UCSD-AML1 (cell line): ENCODE results near the gene MYEOV.
A peak's percentile ranks its signal among the peaks of the same experiment; 100 is the strongest.

ENCODE experiments used
- DNase-seq: peaks from one replicate; lab custom pipeline; 2025; ENCODE audit not compliant: unreplicated experiment; lab: John Stamatoyannopoulos, UW

Gene MYEOV

GRCh38 chr11:69286374-69287371 is 7.3 kb upstream of the MYEOV start:
- no peak for DNase-seq

GRCh38 chr11:69287968-69288882 is 5.7 kb upstream of the MYEOV start:
- no peak for DNase-seq

DNA sequence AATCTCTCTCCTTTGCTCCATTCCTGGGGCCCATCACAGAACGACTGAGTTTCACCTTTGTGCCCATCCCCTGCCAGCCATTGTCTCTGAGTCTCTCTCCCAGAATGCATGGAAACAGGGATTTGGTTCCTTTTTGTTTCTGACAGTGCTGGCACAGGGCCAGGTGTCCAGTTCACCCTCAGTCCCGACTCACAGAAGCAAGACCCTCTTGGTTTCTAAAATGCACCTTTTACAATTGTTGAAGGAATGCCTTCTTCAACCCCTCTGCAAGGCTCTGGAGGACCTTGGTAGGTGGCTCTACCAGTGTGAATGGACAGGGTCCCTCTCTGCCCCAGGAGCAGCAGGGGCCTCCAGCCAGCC is 5.1 kb upstream of the MYEOV start:
- no peak for DNase-seq

DNA sequence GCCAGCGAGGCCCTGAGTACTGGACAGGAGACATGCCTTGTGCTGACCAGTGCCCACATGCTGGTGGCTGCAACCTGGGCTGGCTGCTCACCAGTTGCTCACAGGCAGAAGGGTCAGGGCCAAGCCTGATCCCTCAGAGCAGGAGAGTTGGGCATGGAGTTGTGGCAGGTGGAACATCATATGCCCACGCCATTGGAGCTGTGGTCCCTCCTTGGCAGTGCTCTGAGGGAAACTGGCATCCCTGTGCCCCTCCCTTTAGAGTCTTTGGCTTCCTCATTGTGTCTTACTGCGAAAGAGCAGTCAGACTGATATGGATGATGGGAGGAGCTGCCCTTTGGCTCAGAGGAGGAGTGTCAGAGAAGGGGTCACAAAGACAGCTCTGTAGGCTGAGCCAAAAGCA is 3.1 kb upstream of the MYEOV start:
- DNase-seq = no peak

GRCh38 chr11:69291459-69292110 is 2.4 kb upstream of the MYEOV start:
- DNase-seq = no peak

DNA sequence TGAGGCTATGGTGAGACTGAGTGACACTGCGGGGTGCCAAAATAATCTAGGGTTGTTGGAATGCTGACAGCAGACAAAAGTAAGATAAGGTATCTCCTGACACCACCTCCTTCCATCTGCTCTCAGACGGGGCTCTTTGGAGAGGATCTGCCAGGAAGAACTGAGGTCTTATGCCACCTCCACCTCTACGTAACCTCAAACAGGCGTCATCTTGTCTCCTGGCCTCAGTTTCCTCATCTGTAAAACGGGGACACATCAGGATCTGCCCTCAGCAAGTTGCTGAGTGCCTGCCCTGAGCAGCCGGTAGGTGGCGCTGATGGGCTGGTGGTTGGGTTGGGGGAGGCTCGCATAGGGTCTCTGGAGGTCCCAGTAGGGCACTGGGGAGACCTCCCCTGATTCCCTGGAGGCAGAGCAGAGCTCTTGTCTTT is 1.7 kb upstream of the MYEOV start:
- peak; percentile 67 for DNase-seq

- DNase-seq = no peak
Measured at GRCh38 chr11:69293087-69293486, 868 bp upstream of the MYEOV start.

DNA sequence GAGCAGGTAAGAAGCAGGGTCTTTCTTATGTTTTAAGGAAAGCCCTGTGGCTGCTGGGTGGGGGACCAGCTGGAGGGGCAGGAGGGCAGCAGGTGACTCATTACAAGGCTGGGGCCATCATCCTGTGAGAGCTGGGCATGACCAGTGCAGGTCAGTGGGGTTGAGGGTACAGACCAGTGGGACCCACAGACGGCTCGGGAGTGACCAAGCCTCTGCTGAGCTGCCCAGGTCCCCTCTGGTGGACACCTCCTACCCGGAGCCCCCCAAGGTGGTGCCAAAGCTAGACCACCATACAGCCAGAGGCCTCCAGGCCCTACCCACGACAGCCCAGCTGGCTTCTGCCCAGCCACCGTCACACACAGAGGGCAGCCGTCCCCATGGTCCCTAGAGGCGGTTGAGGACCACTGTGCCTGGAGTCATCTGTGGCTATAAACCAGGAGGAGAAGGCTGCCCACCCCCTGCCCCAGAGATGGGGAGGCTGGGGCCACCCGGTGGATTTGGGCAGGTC is 670 bp downstream of the MYEOV start:
- no peak for DNase-seq

GRCh38 chr11:69295079-69295994 is 1.4 kb downstream of the MYEOV start:
- DNase-seq = no peak

- DNase-seq = no peak
Measured at GRCh38 chr11:69295995-69296889, 2.3 kb downstream of the MYEOV start.

DNA sequence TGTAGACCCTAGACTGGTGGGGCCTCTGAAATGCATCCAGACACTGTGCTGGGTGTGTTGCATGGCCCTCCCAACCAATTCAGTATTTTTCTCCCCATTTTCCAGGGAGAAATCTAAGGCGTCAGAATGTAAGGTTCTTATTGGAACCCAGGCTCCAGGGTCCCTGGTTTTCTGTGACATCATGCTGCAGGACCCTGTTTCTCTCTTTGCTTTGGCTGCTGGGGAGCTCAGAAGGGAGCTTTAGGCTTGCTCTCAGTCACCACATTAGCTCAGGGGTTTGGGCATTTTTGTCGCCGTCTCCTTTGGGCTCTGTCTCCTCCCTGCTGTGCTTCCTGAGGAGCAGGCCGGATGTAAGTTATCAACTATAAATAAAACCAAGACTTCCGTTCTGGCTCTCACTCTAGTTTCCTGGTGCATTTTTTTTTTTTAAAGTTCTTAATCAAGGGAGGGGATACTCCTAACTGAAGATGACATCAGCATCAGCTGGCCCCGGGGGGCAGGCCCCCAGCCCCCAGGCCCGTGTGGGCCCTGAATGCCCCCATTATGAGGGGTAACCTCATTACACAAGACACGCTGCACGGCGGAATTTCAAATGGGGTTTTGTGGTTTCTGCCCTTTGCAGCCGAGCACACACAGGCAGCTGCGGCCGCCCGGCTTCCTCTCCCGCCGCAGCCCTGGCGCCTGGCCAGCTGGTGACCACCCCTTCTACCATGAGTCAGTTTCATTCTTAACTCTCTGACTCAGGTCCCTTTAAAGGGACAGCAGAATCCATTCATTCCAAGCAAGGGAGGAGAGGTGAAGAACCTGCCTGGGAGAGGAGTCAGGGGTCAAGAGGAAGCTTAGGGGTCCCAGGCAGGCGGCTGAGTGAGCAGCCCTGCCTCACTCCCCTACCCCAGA is 3.2 kb downstream of the MYEOV start:
- peak; percentile 97 for DNase-seq

DNA sequence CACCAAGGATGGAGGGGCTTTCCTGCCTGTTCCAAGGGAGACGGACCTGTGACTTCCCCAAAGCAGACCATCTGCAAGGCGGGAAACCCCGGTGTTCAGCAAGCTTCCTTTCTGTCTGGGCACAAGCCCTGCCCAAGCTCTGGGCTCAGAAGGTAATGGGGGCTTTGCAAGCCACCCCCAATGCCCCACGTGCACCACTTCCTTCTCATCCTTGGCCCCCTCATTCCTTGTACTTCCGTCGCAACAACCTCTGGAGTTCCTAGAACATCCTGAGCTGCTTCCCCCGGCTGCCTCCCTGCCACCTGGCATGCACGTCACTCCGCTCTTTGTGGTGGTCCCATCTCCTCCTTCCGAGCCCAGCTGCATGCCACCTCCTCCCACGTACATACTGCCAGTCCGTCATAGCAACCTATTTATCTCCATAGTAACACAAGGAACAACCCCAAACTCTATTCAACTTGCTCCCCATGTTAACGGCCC is 3.9 kb downstream of the MYEOV start:
- no peak for DNase-seq

DNA sequence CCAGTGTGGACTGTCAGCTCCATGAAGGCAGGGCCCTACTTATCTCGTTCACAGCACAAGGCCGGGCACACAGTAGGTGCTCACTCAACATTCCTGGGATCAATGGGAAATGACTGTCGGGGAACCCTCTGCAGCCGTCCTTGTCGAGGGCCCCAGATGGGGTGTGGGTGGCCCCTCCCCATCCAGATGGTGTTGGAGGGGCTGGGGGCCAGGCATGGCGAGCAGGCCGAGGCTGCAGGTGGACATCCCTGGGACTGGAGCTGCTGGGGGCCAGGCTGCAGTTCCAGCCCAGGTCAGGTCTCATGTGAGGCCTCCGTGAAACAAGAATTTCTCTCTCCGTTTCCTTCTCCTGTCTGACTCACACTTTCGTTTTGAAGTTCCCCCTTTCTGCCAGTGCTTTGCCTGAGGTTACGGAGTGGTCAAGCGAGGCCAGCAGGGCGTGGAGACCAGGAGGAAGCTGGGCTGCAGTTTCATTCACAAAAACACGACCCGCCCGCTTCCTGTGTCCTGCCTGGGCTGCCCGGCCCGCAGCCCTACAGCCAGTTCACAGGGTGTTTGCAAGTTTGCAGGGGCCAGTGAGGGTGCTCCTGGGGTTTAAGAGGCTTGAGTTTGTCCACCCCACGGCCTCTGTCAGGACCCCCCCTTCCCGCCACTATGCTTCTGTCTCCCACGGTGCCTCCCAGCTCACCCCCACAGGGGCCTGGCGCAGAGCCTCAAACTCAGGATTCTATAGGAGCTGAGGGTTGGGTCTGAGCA is 4.5 kb downstream of the MYEOV start:
- peak; percentile 67 for DNase-seq

DNA sequence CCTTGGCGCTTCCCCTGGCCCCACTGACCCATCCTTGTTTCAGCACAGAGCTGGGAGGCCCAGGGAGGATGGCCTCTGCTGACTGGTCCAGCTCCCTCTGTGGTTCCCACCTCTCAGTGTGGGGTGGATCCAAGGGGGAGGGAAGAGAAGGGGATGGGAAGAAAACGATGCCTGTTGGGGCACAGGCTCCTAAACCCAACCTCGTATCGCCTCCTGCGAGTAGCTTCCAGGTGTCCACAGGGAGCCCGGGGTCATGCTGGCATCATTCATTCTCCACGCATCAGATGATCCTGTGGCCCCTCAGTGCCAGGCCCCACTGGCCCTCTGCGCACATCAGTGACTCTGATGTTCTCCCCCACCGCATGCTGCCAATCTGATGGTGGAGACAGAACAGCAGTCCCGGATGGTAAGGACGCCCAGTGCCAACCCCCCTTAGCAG is 5.1 kb downstream of the MYEOV start:
- no peak for DNase-seq

DNA sequence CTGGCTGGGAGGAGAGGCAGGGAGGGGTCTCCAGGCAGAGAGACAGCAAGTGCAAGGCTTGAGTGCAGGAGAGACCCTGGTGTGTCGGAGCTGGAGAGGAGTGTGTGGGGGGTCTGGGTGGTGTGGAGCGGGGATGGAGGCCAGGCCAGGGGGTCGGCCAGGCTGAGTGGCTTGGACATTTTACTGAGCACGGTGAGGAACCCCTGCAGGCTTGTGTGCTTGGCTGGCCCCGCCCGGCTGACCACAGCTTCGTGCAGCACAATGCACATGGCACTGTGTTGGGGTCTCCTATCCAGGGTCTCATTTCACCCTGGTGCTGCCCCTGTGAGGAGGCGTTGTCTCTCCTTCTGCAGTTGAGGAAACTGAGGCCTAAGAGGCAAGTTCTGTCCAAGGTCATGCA is 5.6 kb downstream of the MYEOV start:
- no peak for DNase-seq

DNA sequence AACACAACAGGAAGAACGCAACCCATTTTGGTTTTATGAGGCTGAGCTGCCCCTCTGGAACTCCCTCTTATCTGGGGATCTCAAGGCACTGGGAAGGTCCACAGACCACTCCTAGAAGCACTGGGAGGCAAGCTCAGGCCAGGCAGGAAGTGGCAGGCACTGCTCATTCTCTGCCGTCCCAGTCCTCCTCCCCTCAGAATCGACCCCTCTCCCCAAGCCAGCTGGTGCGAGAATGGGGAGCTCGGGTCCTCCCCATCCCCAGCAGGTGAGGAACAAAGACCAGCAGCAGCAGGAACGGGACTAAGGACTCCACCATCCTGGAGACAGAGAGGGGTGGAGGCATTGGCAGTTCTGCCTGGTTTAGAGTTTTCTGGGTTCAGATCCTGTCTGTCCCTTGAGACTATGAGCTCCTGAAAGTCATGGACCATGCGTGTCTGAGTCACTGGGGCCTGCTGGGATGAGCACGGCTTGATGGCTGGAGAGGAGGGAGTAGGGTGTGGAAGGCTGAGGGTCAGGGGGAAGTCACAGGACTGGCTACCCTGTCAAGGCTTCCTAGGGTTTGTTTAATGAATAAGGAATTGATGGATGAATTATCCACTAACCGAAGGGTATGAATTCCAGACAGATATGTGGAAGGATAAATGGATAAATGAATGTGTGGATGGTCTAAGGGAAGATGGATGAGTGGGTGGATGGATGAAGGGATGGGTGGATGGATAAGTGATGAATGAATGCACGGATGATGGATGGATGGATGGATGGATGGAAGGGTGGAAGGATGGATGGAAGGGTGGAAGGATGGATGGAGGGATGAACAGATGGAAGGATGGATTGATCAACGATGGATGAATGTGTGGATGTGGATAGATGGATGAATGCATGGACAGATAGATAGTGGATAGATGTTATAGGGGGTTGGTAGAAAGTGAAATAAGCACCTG is 6.4 kb downstream of the MYEOV start:
- peak; percentile 38 for DNase-seq
